Stimulated activated naive CD8-positive, alpha-beta T cell treated with anti-CD3 and anti-CD28 coated beads, Interleukin-15, amount 100 ng/mL, for 72 hours (primary cell): ENCODE data around the gene NARS2.
"Not testable (repeated sequence)": the region's sequence is repeated elsewhere in the genome, so short reads cannot be mapped to it uniquely, and the experiment has no call there.

Source experiments
- ATAC-seq: fragments of 150-1000 bp; cut with Tn5 transposase; 2 replicates; pipeline ENCODE4 v1.10.0; 2021; ENCODE audit warnings: mild to moderate bottlenecking, moderate library complexity
- DNase-seq, 2 donors: peaks; one replicate each; pipeline ENCODE4 v3.0.0; 2021 to 2022
- H3K27ac Mint-ChIP-seq, 2 donors: one replicate each; pipeline ENCODE4 v1.8.0; 2022; ENCODE audit warnings: mild to moderate bottlenecking in 2 of 2, mixed read lengths in 2 of 2, moderate library complexity in 2 of 2
- H3K27me3 Mint-ChIP-seq: one replicate; pipeline ENCODE4 v1.8.0; 2022; ENCODE audit warnings: mixed read lengths
- H3K4me1 Mint-ChIP-seq: one replicate; pipeline ENCODE4 v1.8.0; 2022; ENCODE audit warnings: mild to moderate bottlenecking, mixed read lengths
- H3K4me3 Mint-ChIP-seq, 2 donors: one replicate each; pipeline ENCODE4 v1.8.0; 2022; ENCODE audit warnings: mild to moderate bottlenecking in 2 of 2, mixed read lengths in 2 of 2, moderate library complexity in 1 of 2
- H3K9me3 Mint-ChIP-seq, 2 donors: one replicate each; pipeline ENCODE4 v1.8.0; 2022; ENCODE audit warnings: mixed read lengths in 2 of 2

The NARS2 gene

GRCh38 chr11:78536933-78537332 lies 37.7 kb downstream of the NARS2 start:
- no peak for DNase-seq
- H3K4me3 Mint-ChIP-seq, result no peak overlapping the region
- no peaks in the 10 kb centered on the region for H3K27me3 Mint-ChIP-seq
- ATAC-seq, result no peak
- H3K9me3 Mint-ChIP-seq, result no peaks in the 10 kb centered on the region
- no peak overlapping the region for H3K27ac Mint-ChIP-seq
- peaks cover 2% of the 10 kb centered on the region for H3K4me1 Mint-ChIP-seq

- Mint-ChIP-seq H3K9me3 (no peaks in the 10 kb centered on the region), H3K4me3 (no peak overlapping the region), H3K27ac (no peak overlapping the region), H3K27me3 (no peaks in the 10 kb centered on the region), H3K4me1 (no peaks in the 10 kb centered on the region)
- no peak for DNase-seq
- ATAC-seq, result no peak
Observed at GRCh38 chr11:78535920-78536319, 38.7 kb downstream of the NARS2 start.

DNA sequence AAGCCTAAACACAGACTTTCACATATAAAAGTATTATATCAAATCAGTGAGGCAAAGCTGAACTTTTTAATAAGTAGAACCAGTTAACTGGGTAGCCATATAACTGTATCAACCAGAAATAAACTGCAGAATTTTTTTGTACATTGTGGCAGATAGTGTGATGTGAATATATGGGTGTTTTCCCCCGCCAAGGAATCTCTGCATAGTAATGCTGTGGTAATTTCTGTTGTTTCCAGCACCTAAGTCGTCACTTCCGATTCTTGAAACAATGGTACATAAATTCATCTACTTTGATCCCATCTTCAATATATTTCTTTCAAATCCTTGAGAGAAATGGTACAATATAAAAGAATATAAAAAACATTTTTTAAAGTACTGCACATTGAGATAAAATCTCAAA lies 39.6 kb downstream of the NARS2 start:
- Mint-ChIP-seq H3K9me3 (no peaks in the 10 kb centered on the region), H3K27me3 (no peaks in the 10 kb centered on the region), H3K4me3 (no peak overlapping the region), H3K4me1 (no peaks in the 10 kb centered on the region), H3K27ac (no peak overlapping the region)
- no peak for DNase-seq
- no peak for ATAC-seq

GRCh38 chr11:78533399-78533798 lies 41.3 kb downstream of the NARS2 start:
- H3K27ac Mint-ChIP-seq, result no peak overlapping the region
- DNase-seq, result no peak
- H3K9me3 Mint-ChIP-seq, result no peaks in the 10 kb centered on the region
- no peak for ATAC-seq
- no peaks in the 10 kb centered on the region for H3K27me3 Mint-ChIP-seq
- H3K4me3 Mint-ChIP-seq, result no peak overlapping the region
- H3K4me1 Mint-ChIP-seq, result no peaks in the 10 kb centered on the region

DNA sequence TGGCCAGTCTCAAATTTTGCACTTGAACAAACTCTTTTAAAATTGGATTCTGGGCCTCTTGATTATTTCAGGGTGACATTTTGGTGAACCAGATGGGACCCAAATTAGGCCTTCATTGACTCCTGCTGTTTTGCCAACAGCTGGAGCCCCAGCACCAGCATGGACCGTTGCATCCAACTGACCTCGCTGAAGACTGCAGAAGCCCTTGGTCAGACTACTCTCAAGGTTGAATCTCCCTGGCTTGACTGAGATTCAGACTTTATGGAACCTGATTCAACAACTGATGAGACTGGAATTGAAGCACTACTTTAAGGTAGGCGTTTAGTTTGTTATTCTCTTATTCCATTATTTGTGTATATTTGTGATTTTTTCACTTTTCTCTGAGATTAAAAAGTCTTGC lies 41.7 kb downstream of the NARS2 start:
- H3K27ac Mint-ChIP-seq, result no peak overlapping the region
- no peak overlapping the region for H3K4me3 Mint-ChIP-seq
- no peak for DNase-seq

GRCh38 chr11:78526497-78527146 lies 48.0 kb downstream of the NARS2 start:
- H3K9me3 Mint-ChIP-seq, result no peaks in the 10 kb centered on the region
- no peak for DNase-seq
- no peak overlapping the region for H3K27ac Mint-ChIP-seq
- H3K4me3 Mint-ChIP-seq, result no peak overlapping the region
- H3K4me1 Mint-ChIP-seq, result no peaks in the 10 kb centered on the region
- no peaks in the 10 kb centered on the region for H3K27me3 Mint-ChIP-seq
- no peak for ATAC-seq

More for the DNA sequence above, 41.7 kb downstream of the NARS2 start:
- H3K27me3 Mint-ChIP-seq, result no peaks in the 10 kb centered on the region
- ATAC-seq, result no peak
- no peaks in the 10 kb centered on the region for H3K4me1 Mint-ChIP-seq
- H3K9me3 Mint-ChIP-seq, result no peaks in the 10 kb centered on the region

- no peak overlapping the region for H3K27ac Mint-ChIP-seq
- DNase-seq (no peak), ATAC-seq (no peak)
- H3K27me3 Mint-ChIP-seq, result no peaks in the 10 kb centered on the region
- no peaks in the 10 kb centered on the region for H3K4me1 Mint-ChIP-seq
- H3K4me3 Mint-ChIP-seq, result no peak overlapping the region
- no peaks in the 10 kb centered on the region for H3K9me3 Mint-ChIP-seq
Observed at GRCh38 chr11:78525720-78526119, 48.9 kb downstream of the NARS2 start.

DNA sequence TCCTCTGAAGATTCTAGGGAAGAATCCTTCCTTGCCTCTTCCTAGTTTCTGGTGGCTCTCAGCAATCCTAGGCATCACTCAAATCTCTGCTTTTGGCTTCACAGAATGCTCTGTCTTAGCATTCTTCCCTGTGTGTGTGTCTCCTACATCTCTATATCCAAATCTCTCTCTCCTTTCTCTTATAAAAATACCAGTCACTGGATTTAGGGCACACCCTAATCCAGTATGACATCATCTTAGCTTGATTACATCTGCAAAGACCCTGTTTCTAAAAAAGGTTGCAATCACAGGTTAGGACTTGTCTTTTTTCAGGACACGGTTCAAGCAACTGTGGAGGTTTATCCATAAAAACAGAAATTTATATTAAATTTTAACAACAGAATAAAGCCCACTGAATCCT lies 54.4 kb downstream of the NARS2 start:
- DNase-seq (no peak), ATAC-seq (no peak)
- H3K27me3 Mint-ChIP-seq, result no peaks in the 10 kb centered on the region
- H3K4me3 Mint-ChIP-seq, result no peak overlapping the region
- H3K4me1 Mint-ChIP-seq, result no peaks in the 10 kb centered on the region
- H3K27ac Mint-ChIP-seq, result no peak overlapping the region
- H3K9me3 Mint-ChIP-seq, result no peaks in the 10 kb centered on the region

GRCh38 chr11:78516281-78516680 lies 58.4 kb downstream of the NARS2 start:
- no peak overlapping the region for H3K4me3 Mint-ChIP-seq
- no peaks in the 10 kb centered on the region for H3K27me3 Mint-ChIP-seq
- ATAC-seq (no peak), DNase-seq (no peak)
- peaks cover 0 to 5% of the 10 kb centered on the region in 2 donors for H3K9me3 Mint-ChIP-seq
- H3K27ac Mint-ChIP-seq, result no peak overlapping the region
- no peaks in the 10 kb centered on the region for H3K4me1 Mint-ChIP-seq

GRCh38 chr11:78514922-78515502 lies 59.7 kb downstream of the NARS2 start:
- no peak for ATAC-seq
- H3K9me3 Mint-ChIP-seq, result peaks cover 6 to 13% of the 10 kb centered on the region in 2 donors
- no peak for DNase-seq
- H3K4me1 Mint-ChIP-seq, result no peaks in the 10 kb centered on the region
- H3K27me3 Mint-ChIP-seq, result no peaks in the 10 kb centered on the region
- no peak overlapping the region for H3K4me3 Mint-ChIP-seq
- peak overlapping the region in 1 of 2 donors; percentile 76 for H3K27ac Mint-ChIP-seq

GRCh38 chr11:78513085-78513484 lies 61.6 kb downstream of the NARS2 start:
- H3K9me3 Mint-ChIP-seq, result peaks cover 12 to 14% of the 10 kb centered on the region in 2 donors
- ATAC-seq, H3K4me3 Mint-ChIP-seq, H3K4me1 Mint-ChIP-seq, H3K27me3 Mint-ChIP-seq, H3K27ac Mint-ChIP-seq, DNase-seq: not testable (repeated sequence)

- Mint-ChIP-seq H3K4me1 (peaks cover 14% of the 10 kb centered on the region), H3K4me3 (no peak overlapping the region), H3K27ac (no peak overlapping the region), H3K9me3 (peaks cover 12 to 14% of the 10 kb centered on the region in 2 donors), H3K27me3 (no peaks in the 10 kb centered on the region)
- DNase-seq, result no peak
- ATAC-seq, result no peak
Observed at GRCh38 chr11:78510597-78510996, 64.1 kb downstream of the NARS2 start.

- H3K9me3 Mint-ChIP-seq, result peaks cover 12 to 14% of the 10 kb centered on the region in 2 donors
- DNase-seq, result no peak
- no peaks in the 10 kb centered on the region for H3K27me3 Mint-ChIP-seq
- ATAC-seq, result no peak
- no peak overlapping the region for H3K4me3 Mint-ChIP-seq
- H3K4me1 Mint-ChIP-seq, result peaks cover 18% of the 10 kb centered on the region
- H3K27ac Mint-ChIP-seq, result no peak overlapping the region
Observed at GRCh38 chr11:78510025-78510596, 64.6 kb downstream of the NARS2 start.

DNA sequence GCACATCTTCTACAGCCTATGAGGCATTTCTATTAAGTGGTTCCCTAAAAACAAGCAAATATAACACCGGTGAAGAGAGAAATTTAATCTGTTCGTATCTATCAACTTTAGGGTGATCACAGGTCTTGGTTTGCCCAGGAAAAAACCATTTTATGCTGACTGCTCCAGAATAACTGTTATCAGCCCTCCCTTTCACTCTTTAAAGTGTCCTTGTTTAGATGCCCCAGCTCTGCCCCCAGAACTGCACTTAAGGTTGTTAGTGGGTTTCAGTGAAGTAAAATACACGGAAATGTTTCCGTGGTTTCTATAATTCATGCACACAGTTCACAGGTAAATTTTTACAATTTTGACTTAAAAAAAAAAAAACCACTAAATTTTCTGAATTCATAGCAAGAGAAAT lies 70.0 kb downstream of the NARS2 start:
- H3K27me3 Mint-ChIP-seq, result no peaks in the 10 kb centered on the region
- H3K4me3 Mint-ChIP-seq, result no peak overlapping the region
- H3K27ac Mint-ChIP-seq, result peak overlapping the region in 1 of 2 donors; percentile 28
- DNase-seq (no peak), ATAC-seq (no peak)
- H3K4me1 Mint-ChIP-seq, result peaks cover 31% of the 10 kb centered on the region
- H3K9me3 Mint-ChIP-seq, result peaks cover 0 to 3% of the 10 kb centered on the region in 2 donors

DNA sequence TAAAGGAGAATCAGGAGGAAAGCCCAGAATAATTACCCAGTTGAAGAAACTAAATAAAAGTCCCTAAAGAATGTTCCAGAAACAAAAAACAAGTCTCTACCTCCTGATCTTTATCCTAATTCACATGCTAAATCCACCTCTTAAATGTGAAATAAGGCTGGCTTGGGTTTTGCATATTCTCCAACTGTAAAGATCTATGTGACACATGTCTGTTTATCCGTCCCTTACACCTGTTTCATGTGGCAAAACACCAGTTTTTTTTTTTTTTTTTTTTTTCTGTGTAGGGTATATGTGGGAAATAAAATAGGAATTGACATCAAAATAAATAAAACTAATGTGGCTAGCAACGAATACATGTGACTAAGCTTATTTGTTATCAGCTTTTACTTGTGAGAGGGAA lies 70.5 kb downstream of the NARS2 start:
- no peaks in the 10 kb centered on the region for H3K27me3 Mint-ChIP-seq
- DNase-seq, result no peak
- no peak overlapping the region for H3K4me3 Mint-ChIP-seq
- no peaks in the 10 kb centered on the region for H3K9me3 Mint-ChIP-seq
- ATAC-seq, result no peak
- H3K4me1 Mint-ChIP-seq, result peaks cover 31% of the 10 kb centered on the region
- H3K27ac Mint-ChIP-seq, result no peak overlapping the region

DNA sequence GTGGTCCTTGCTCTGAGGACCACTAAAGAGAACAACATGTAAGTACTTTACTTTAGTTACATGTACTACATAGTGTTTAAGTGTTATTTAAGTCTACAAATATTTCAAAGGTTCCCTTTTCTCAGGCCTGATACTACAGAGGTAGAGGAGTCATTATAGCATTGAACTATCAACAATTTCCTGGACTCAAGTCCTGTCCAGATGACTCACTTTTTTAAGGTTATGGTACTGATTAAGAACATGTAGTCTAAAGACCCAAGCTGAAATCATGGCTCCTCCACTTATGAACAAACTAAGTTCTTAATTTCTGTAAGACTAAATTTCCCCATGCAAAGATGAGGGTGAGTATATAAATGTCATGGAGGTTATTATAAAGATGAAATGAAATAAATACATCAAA lies 74.7 kb downstream of the NARS2 start:
- H3K27ac Mint-ChIP-seq, result peak overlapping the region in 1 of 2 donors; percentile 57
- no peak overlapping the region for H3K4me3 Mint-ChIP-seq
- H3K9me3 Mint-ChIP-seq, result no peaks in the 10 kb centered on the region
- DNase-seq, result no peak
- H3K4me1 Mint-ChIP-seq, result peaks cover 12% of the 10 kb centered on the region
- no peak for ATAC-seq
- no peaks in the 10 kb centered on the region for H3K27me3 Mint-ChIP-seq
